ENCODE measurements around the gene OSBP2.
A peak's percentile ranks its signal among the peaks of the same experiment; 100 is the strongest.

Gene OSBP2

DNA sequence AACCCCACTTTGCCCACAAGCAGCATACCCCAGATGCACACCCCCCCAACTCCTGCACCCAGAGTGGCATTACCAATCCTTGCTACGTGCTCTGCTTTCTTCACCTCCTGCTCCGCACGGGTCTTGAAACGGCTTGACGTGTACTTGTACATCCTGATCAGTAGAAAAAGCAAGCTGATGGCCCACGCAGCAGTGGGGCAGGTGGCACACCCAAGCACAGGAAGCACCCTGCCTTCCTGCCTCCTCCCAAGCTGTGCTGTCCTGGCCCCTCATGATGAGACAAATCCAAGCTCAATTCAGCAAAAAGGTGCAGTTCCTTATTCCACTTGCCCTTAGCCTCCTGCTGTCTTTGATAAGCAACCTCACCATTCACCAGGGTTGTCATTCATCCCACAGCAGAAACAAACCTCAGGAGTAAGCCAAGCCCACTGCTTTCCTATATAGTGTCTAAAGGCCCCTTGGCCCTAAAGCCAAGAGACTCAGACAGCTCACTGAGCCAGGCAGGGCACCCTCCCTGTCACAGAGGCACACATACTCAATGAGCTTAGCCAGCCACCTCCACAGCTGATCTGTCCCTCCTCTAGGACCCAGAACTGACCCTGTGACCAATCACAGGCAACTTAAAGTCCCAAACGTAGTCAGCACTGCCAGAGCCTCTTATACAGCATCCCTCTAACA lies 246.2 kb downstream of the OSBP2 start:
- TF ChIP-seq, protein P1, sequence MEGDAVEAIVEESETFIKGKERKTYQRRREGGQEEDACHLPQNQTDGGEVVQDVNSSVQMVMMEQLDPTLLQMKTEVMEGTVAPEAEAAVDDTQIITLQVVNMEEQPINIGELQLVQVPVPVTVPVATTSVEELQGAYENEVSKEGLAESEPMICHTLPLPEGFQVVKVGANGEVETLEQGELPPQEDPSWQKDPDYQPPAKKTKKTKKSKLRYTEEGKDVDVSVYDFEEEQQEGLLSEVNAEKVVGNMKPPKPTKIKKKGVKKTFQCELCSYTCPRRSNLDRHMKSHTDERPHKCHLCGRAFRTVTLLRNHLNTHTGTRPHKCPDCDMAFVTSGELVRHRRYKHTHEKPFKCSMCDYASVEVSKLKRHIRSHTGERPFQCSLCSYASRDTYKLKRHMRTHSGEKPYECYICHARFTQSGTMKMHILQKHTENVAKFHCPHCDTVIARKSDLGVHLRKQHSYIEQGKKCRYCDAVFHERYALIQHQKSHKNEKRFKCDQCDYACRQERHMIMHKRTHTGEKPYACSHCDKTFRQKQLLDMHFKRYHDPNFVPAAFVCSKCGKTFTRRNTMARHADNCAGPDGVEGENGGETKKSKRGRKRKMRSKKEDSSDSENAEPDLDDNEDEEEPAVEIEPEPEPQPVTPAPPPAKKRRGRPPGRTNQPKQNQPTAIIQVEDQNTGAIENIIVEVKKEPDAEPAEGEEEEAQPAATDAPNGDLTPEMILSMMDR (IDR thresholded peaks at IDR 0.05; ENCODE audit: poor library complexity, severe bottlenecking) = no peak
- Histone ChIP-seq H3K27ac (ENCODE audit: poor library complexity, severe bottlenecking) (no peak overlapping the region), H3K9me3 (ENCODE audit: severe bottlenecking) (no peaks in the 10 kb centered on the region), H3K36me3 (ENCODE audit: low read depth) (peaks cover 97% of the 10 kb centered on the region), H3K27me3 (ENCODE audit: insufficient read depth, poor library complexity, severe bottlenecking) (no peaks in the 10 kb centered on the region), H3K4me1 (ENCODE audit: insufficient read depth, poor library complexity, severe bottlenecking) (no peaks in the 10 kb centered on the region), H3K4me3 (ENCODE audit: severe bottlenecking) (no peak overlapping the region)
- ATAC-seq (ENCODE audit: low read depth) = no peak
- DNase-seq (ENCODE audit: low spot score) = no peak

DNA sequence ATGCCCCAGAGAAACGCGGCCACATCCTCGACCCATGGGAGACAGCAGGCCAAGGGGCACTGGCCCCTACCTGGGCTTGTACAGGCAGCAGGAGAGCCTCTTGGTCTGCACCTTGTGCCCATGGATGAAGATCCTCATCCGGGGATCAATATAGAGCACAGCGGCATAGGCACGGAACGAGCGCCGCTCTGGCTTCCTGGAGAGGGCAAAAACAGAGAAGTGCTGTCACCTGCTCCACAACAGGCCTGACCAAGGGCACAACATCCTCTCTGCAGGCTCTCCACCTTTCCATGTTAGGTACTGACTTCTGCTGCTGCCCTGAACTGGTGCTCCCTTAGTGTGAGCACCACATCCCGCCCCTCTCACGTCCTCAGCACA lies 246.7 kb downstream of the OSBP2 start:
- peaks cover 96% of the 10 kb centered on the region for H3K36me3 ChIP-seq (ENCODE audit: low read depth)
- TF ChIP-seq, protein P1 (IDR thresholded peaks at IDR 0.05; ENCODE audit: poor library complexity, severe bottlenecking) = no peak
- no peak overlapping the region for H3K4me3 ChIP-seq (ENCODE audit: severe bottlenecking)
- DNase-seq (ENCODE audit: low spot score) (no peak), ATAC-seq (ENCODE audit: low read depth) (no peak)
- H3K9me3 ChIP-seq (ENCODE audit: severe bottlenecking) = no peaks in the 10 kb centered on the region
- H3K27ac ChIP-seq (ENCODE audit: poor library complexity, severe bottlenecking) = no peak overlapping the region
- no peaks in the 10 kb centered on the region for H3K4me1 ChIP-seq (ENCODE audit: insufficient read depth, poor library complexity, severe bottlenecking)
- no peaks in the 10 kb centered on the region for H3K27me3 ChIP-seq (ENCODE audit: insufficient read depth, poor library complexity, severe bottlenecking)

DNA sequence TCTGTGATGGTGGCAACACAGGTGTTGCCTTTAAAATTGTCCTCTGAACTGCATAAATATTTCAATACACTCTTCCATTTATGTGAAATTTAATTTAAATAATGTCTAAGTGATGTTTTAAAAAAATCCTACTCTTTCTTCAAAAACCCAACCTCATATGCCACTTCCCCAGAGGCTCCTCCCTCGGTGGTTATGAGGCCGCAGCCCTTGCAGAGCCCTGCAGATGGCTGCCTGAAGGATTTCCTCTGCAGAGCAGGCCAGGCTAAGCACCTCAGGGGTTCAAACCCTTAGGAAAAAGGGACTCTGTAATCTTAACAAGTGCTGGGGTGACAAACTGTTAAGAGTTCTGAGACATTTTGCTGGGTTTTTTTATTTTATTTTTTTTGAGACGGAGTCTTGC lies 248.7 kb downstream of the OSBP2 start:
- no peak overlapping the region for H3K27ac ChIP-seq (ENCODE audit: poor library complexity, severe bottlenecking)
- H3K36me3 ChIP-seq (ENCODE audit: low read depth) = peaks cover 95% of the 10 kb centered on the region
- ATAC-seq (ENCODE audit: low read depth) (no peak), DNase-seq (ENCODE audit: low spot score) (no peak)
- TF ChIP-seq, protein P1 (IDR thresholded peaks at IDR 0.05; ENCODE audit: poor library complexity, severe bottlenecking) = no peak
- H3K9me3 ChIP-seq (ENCODE audit: severe bottlenecking) = no peaks in the 10 kb centered on the region
- H3K4me3 ChIP-seq (ENCODE audit: severe bottlenecking) = no peak overlapping the region
- no peaks in the 10 kb centered on the region for H3K27me3 ChIP-seq (ENCODE audit: insufficient read depth, poor library complexity, severe bottlenecking)
- H3K4me1 ChIP-seq (ENCODE audit: insufficient read depth, poor library complexity, severe bottlenecking) = no peaks in the 10 kb centered on the region

DNA sequence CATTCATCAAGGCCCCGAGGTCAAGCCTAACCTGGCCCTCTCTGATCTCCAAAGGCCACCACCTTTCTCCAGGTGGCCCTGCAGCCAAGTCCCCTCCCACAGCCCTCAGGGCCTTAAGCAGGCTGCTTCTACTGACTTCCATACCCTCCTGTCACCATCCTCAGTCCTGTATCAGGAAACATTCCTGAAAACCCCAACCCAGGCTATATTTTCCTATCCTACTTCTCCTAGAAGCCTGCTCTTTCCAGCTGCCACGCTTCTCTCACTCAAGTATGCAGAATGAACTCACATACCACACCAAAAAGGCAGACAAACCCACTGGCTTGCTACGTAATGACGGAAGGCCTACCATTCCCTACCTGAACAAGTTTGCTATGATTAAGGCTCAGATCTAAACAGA lies 250.3 kb downstream of the OSBP2 start:
- Histone ChIP-seq H3K27me3 (ENCODE audit: insufficient read depth, poor library complexity, severe bottlenecking) (no peaks in the 10 kb centered on the region), H3K27ac (ENCODE audit: poor library complexity, severe bottlenecking) (no peak overlapping the region), H3K4me3 (ENCODE audit: severe bottlenecking) (no peak overlapping the region), H3K36me3 (ENCODE audit: low read depth) (peaks cover 95% of the 10 kb centered on the region), H3K4me1 (ENCODE audit: insufficient read depth, poor library complexity, severe bottlenecking) (no peaks in the 10 kb centered on the region), H3K9me3 (ENCODE audit: severe bottlenecking) (no peaks in the 10 kb centered on the region)
- TF ChIP-seq, protein P1 (IDR thresholded peaks at IDR 0.05; ENCODE audit: poor library complexity, severe bottlenecking) = no peak
- no peak for DNase-seq (ENCODE audit: low spot score)
- ATAC-seq (ENCODE audit: low read depth) = no peak

DNA sequence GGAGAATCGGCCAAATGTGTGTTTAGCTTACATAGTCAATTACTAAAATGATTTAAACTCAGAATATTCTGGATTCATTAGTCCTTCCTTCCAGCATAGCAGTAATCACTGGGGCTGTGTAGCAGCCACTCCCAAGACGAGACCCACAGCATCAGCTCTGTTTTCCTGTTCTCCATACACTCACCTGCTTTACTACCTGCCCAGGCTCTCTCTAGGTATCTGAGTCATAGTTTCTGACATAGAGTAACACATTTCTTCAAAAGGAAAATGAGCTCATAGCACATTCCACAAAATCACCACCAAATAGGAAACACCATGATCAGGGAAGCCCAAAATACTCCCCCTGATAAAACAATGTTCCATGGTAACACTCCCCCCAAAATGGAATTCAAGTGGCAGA lies 251.0 kb downstream of the OSBP2 start:
- Histone ChIP-seq H3K9me3 (ENCODE audit: severe bottlenecking) (no peaks in the 10 kb centered on the region), H3K4me3 (ENCODE audit: severe bottlenecking) (no peak overlapping the region), H3K27ac (ENCODE audit: poor library complexity, severe bottlenecking) (no peak overlapping the region), H3K4me1 (ENCODE audit: insufficient read depth, poor library complexity, severe bottlenecking) (no peaks in the 10 kb centered on the region), H3K27me3 (ENCODE audit: insufficient read depth, poor library complexity, severe bottlenecking) (no peaks in the 10 kb centered on the region), H3K36me3 (ENCODE audit: low read depth) (peaks cover 98% of the 10 kb centered on the region)
- TF ChIP-seq, protein P1 (IDR thresholded peaks at IDR 0.05; ENCODE audit: poor library complexity, severe bottlenecking) = no peak
- peak; percentile 56; the same call in 2 of the 3 replicates for ATAC-seq (ENCODE audit: low read depth)
- no peak for DNase-seq (ENCODE audit: low spot score)
